H1 (cell line): Measurements from ENCODE around the gene DNAJB5. TPM values are rescaled to one million over a fixed set of nuclear protein-coding genes. Genes with fewer than 3 reads are reported as not detected.

Experiments
- CHD7 ChIP-seq: fragments of 300-600 bp; sonication (generic); IDR thresholded peaks from 2 replicates; pipeline ENCODE4 v1.7.1; 2012; ENCODE audit warnings: low read length, moderate library complexity, mild to moderate bottlenecking, inconsistent platforms; ENCODE audit not compliant: insufficient replicate concordance
- CTCF ChIP-seq, 3 experiments: IDR thresholded peaks; 1 replicate in 2 of 3; 2 replicates in 1 of 3; pipeline versions ENCODE4 v1.5.1 to v1.6.1; 2011; ENCODE audit warnings: low read length in 3 of 3, mild to moderate bottlenecking in 3 of 3, inconsistent platforms in 2 of 3, low read depth in 1 of 3, moderate library complexity in 1 of 3; ENCODE audit not compliant: insufficient read depth in 1 of 3; ENCODE audit errors: control extremely low read depth in 1 of 3
- polyA plus RNA-seq, 7 experiments: library from polyadenylated mRNA; depleted of rRNA in 3 of 7; stranded (reverse) in 5 of 7; unstranded in 2 of 7; fragments of >200 nt in 5 of 7; fragments of 200-250 nt in 2 of 7; gene quantifications; 1 replicate in 5 of 7; 2 replicates in 1 of 7; 4 replicates in 1 of 7; pipeline versions ENCODE4 v1.2.1 to v1.2.3, GENCODE V29; 2011 to 2013; ENCODE audit warnings: missing spikeins in 2 of 7, mixed read lengths in 2 of 7
- total RNA-seq: library from RNA; stranded (reverse); fragmentation: NEBNext Ultra II Directional; extraction: Animal tissue kit (Norgen Biotek cat#: 25700); gene quantifications from 2 replicates; pipeline ENCODE4 v1.2.1, GENCODE V29; 2021

The DNAJB5 gene
- total and polyA plus RNA-seq, 2 of the 8 experiments (the other 6 are each of a cell fraction or from before 2014, with no cell fraction given) = 25.0 to 34.1 TPM

- no peak for TF ChIP-seq CHD7
- no peak for TF ChIP-seq CTCF (IDR thresholded peaks at IDR 0.05; ENCODE audit: control extremely low read depth in 1 of 3, insufficient read depth in 1 of 3, low read depth in 1 of 3, low read length in 3 of 3)
These were observed 7.3 kb downstream of the DNAJB5 start (continued) for GRCh38 chr9:34996905-34997279.
